ENCODE results near the gene QSER1. TPM values are rescaled to one million over a fixed set of nuclear protein-coding genes. Genes with fewer than 3 reads are reported as not detected.

QSER1 gene
- total and polyA plus RNA-seq, 2 experiments from 2014 or later, result 4.5 to 32.1 TPM

DNA sequence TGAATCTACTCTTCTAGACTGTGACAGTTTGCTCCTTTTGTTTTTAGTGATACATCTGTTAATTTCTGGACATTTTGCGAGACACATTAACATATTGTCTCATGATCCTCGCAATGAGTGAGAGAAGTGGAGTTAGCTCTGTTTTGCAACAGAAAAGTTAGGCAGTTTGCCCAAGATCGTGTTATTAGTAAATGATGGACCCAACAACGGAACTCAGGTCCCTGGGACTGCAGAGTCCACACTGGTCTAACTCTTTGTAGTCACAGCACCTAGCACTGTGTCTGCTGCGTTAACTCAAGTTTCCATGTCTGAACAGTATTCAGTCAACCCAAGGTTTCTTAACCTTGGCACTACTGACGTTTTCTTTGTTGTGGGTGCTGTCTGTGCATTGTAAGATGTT is 126.2 kb downstream of the QSER1 start:
- no peaks in the 10 kb centered on the region for H3K36me3 ChIP-seq
- H3K27me3 ChIP-seq, result no peaks in the 10 kb centered on the region
- no peak for DNase-seq (ENCODE audit: low read depth in 1 of 2, low spot score in 1 of 2)
- no peaks in the 10 kb centered on the region for H3K4me1 ChIP-seq (ENCODE audit: low read depth)
- no peak overlapping the region for H3K27ac ChIP-seq
- H3K9me3 ChIP-seq (ENCODE audit: low read depth), result no peaks in the 10 kb centered on the region
- no peak overlapping the region for H3K4me3 ChIP-seq
- TF ChIP-seq, protein P1, sequence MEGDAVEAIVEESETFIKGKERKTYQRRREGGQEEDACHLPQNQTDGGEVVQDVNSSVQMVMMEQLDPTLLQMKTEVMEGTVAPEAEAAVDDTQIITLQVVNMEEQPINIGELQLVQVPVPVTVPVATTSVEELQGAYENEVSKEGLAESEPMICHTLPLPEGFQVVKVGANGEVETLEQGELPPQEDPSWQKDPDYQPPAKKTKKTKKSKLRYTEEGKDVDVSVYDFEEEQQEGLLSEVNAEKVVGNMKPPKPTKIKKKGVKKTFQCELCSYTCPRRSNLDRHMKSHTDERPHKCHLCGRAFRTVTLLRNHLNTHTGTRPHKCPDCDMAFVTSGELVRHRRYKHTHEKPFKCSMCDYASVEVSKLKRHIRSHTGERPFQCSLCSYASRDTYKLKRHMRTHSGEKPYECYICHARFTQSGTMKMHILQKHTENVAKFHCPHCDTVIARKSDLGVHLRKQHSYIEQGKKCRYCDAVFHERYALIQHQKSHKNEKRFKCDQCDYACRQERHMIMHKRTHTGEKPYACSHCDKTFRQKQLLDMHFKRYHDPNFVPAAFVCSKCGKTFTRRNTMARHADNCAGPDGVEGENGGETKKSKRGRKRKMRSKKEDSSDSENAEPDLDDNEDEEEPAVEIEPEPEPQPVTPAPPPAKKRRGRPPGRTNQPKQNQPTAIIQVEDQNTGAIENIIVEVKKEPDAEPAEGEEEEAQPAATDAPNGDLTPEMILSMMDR (IDR thresholded peaks at IDR 0.05; ENCODE audit: low read depth, low read length), result no peak

DNA sequence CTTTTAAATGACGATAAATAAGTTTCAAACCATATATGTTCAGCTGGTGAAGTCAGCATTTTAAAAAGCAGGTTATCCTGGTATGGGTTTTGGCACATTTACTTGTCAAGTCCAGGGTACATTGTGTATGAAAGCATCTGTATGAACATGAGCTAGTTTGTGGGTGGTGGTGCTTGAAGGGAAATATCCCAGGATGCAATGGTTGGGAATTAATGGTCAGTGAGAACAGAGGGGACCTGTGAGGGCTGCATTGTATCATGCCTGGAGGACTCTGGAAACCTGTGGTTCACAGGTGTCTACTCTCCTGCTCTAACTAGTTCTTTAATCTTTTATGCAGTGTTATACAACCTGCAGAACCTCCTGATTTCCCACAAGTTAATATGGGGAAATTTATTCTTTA is 128.9 kb downstream of the QSER1 start:
- no peak for DNase-seq (ENCODE audit: low read depth in 1 of 2, low spot score in 1 of 2)
- Histone ChIP-seq H3K4me1 (ENCODE audit: low read depth) (no peaks in the 10 kb centered on the region), H3K27ac (no peak overlapping the region), H3K36me3 (no peaks in the 10 kb centered on the region), H3K9me3 (ENCODE audit: low read depth) (no peaks in the 10 kb centered on the region), H3K27me3 (no peaks in the 10 kb centered on the region), H3K4me3 (no peak overlapping the region)
- TF ChIP-seq, protein P1 (IDR thresholded peaks at IDR 0.05; ENCODE audit: low read depth, low read length), result no peak

DNA sequence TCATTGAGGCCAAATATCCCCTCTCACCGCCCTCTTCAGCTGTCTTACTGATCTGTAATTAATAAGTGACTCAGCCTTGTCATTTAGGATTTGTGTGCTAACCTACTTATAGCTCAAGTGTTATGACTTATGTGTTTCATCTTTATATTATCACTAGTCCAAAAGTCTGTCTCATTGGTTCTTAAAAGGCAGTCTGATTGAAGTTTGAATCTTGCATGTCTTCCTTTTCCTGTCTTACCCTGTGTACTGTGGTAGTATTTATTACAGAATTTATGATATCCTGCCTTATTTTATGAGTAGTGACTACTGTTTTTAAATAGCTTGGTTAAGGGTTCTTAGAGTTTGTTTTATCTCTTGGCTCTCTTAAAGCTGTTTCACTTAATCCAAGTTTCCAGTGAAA is 129.3 kb downstream of the QSER1 start:
- no peak overlapping the region for H3K4me3 ChIP-seq
- TF ChIP-seq, protein P1 (IDR thresholded peaks at IDR 0.05; ENCODE audit: low read depth, low read length), result no peak
- no peaks in the 10 kb centered on the region for H3K36me3 ChIP-seq
- H3K27me3 ChIP-seq, result no peaks in the 10 kb centered on the region
- H3K27ac ChIP-seq, result no peak overlapping the region
- no peaks in the 10 kb centered on the region for H3K4me1 ChIP-seq (ENCODE audit: low read depth)
- no peak for DNase-seq (ENCODE audit: low read depth in 1 of 2, low spot score in 1 of 2)
- H3K9me3 ChIP-seq (ENCODE audit: low read depth), result no peaks in the 10 kb centered on the region

DNA sequence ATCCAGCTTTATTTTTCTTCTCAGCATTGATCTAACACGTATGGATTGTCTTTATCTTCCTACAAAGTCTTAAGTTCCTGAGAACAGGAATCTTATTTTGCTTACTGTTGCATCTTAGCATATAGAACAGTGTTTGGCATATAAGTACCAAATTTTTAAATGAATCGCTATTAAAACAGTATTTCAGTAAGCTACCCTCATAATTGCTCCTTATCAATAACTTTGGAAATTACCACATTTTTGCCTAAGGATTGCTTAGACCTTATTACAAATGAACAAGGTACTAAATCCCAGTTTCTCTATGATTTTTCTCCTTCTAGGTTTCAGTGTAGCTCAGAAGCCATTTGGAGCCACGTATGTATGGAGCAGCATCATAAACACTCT is 132.7 kb downstream of the QSER1 start:
- Histone ChIP-seq H3K27ac (no peak overlapping the region), H3K36me3 (no peaks in the 10 kb centered on the region), H3K4me1 (ENCODE audit: low read depth) (no peaks in the 10 kb centered on the region), H3K9me3 (ENCODE audit: low read depth) (no peaks in the 10 kb centered on the region), H3K27me3 (no peaks in the 10 kb centered on the region), H3K4me3 (no peak overlapping the region)
- TF ChIP-seq, protein P1 (IDR thresholded peaks at IDR 0.05; ENCODE audit: low read depth, low read length), result no peak
- no peak for DNase-seq (ENCODE audit: low read depth in 1 of 2, low spot score in 1 of 2)

DNA sequence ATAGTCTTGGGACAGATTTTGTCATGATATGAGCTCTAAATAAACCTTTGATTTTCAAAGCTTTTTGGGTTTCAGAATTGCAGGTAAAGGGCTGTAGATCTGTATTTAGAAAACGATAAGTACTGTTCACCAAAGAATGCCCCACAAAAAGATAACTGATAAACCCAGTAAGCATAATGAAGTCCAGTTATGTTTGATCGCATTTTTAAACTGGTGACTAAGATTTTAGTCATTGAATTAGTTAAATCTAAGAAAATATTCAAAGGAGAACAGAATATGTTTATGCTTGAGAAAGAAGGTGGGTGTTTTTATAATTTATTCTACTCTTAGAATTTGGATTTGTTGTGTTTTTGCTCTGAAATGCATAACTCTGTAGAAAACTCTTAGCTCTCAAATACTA is 134.6 kb downstream of the QSER1 start:
- no peak for DNase-seq (ENCODE audit: low read depth in 1 of 2, low spot score in 1 of 2)
- Histone ChIP-seq H3K27me3 (no peaks in the 10 kb centered on the region), H3K4me1 (ENCODE audit: low read depth) (no peaks in the 10 kb centered on the region), H3K27ac (no peak overlapping the region), H3K9me3 (ENCODE audit: low read depth) (no peaks in the 10 kb centered on the region), H3K36me3 (no peaks in the 10 kb centered on the region), H3K4me3 (no peak overlapping the region)
- TF ChIP-seq, protein P1 (IDR thresholded peaks at IDR 0.05; ENCODE audit: low read depth, low read length), result no peak
